B cell (primary cell): ENCODE data around the gene RPL7A. TPM values are rescaled to one million over a fixed set of nuclear protein-coding genes. Genes with fewer than 3 reads are reported as not detected.

Experiments
- ATAC-seq: fragments of 200-7000 bp; cut with Tn5 transposase; one replicate; pipeline ENCODE4 v1.10.0; 2021; ENCODE audit warnings: low read depth, mild to moderate bottlenecking, moderate number of reproducible peaks, moderate library complexity
- CTCF ChIA-PET: fragments of 350-600 bp; sonication (Branson Sonifier 250); formaldehyde crosslinking; loops from one replicate; lab custom pipeline; 2021; ENCODE audit warnings: antibody characterized with exemption, inconsistent platforms; lab: Charles Lee
- POLR2A ChIA-PET: fragments of 350-600 bp; sonication (Branson Sonifier 250); formaldehyde crosslinking; loops from one replicate; lab custom pipeline; 2021; ENCODE audit warnings: antibody characterized with exemption; lab: Charles Lee
- DNase-seq: peaks from one replicate; pipeline ENCODE4 v3.0.0; 2013
- H2AFZ ChIP-seq: 2 replicates; pipeline ENCODE4 v1.6.1; 2012; ENCODE audit warnings: mild to moderate bottlenecking, low read depth, low read length; ENCODE audit not compliant: insufficient read depth, poor library complexity, severe bottlenecking
- H3K27ac ChIP-seq, 2 donors: 1 replicate in 1 of 2; 2 replicates in 1 of 2; pipeline ENCODE4 v1.5.1; 2012 to 2013; ENCODE audit warnings: low read length in 2 of 2, mild to moderate bottlenecking in 2 of 2, moderate library complexity in 1 of 2
- H3K27me3 ChIP-seq, 4 experiments: fragments of 200-600 bp in 1 of 4; sonication (generic) in 1 of 4; replicated peaks in 1 of 4; 1 replicate in 2 of 4; 2 replicates in 2 of 4; pipeline versions ENCODE4 v1.6.1 to v1.7.0; 2013 to 2016; ENCODE audit warnings: low read length in 3 of 4, mild to moderate bottlenecking in 2 of 4, mixed read lengths in 1 of 4, moderate library complexity in 1 of 4; ENCODE audit not compliant: insufficient read depth in 4 of 4, control insufficient read depth in 3 of 4; ENCODE audit errors: control extremely low read depth in 1 of 4
- H3K36me3 ChIP-seq, 2 experiments: replicated peaks in 1 of 2; 1 replicate in 1 of 2; 2 replicates in 1 of 2; pipeline versions ENCODE4 v1.6.1 to v1.7.1; 2013; ENCODE audit warnings: low read length in 1 of 2; ENCODE audit not compliant: insufficient read depth in 2 of 2, control insufficient read depth in 1 of 2; ENCODE audit errors: control extremely low read depth in 1 of 2, extremely low read depth in 1 of 2
- H3K4me1 ChIP-seq, 2 donors: fragments of 200-600 bp in 1 of 2; sonication (generic) in 1 of 2; 1 replicate in 1 of 2; 2 replicates in 1 of 2; pipeline versions ENCODE4 v1.5.1 to v1.6.1; 2013 to 2017; ENCODE audit warnings: low read length in 2 of 2; ENCODE audit not compliant: control insufficient read depth in 2 of 2, insufficient read depth in 2 of 2
- H3K4me2 ChIP-seq: replicated peaks from 2 replicates; pipeline ENCODE3; 2012; ENCODE audit warnings: mild to moderate bottlenecking, low read depth, low read length; ENCODE audit not compliant: poor library complexity, severe bottlenecking
- H3K4me3 ChIP-seq, 5 experiments: fragments of 200-600 bp in 1 of 5; sonication (generic) in 1 of 5; 1 replicate in 3 of 5; 2 replicates in 2 of 5; pipeline versions ENCODE4 v1.5.1 to v1.7.0; 2011 to 2016; ENCODE audit warnings: low read length in 4 of 5, mild to moderate bottlenecking in 4 of 5, low read depth in 2 of 5, control low read depth in 1 of 5, moderate library complexity in 1 of 5; ENCODE audit not compliant: insufficient read depth in 1 of 5; ENCODE audit errors: control extremely low read depth in 1 of 5, extremely low read depth in 1 of 5
- H3K79me2 ChIP-seq: fragments of 200-600 bp; sonication (generic); one replicate; pipeline ENCODE4 v1.6.0; 2016; ENCODE audit warnings: low read length; ENCODE audit not compliant: control insufficient read depth, insufficient read depth
- H3K9ac ChIP-seq: fragments of 200-600 bp; sonication (generic); 2 replicates; pipeline ENCODE4 v1.6.1; 2017; ENCODE audit warnings: mild to moderate bottlenecking, low read length, moderate library complexity
- H3K9me3 ChIP-seq, 3 donors: one replicate each; pipeline versions ENCODE4 v1.6.1 to v1.7.1; 2013; ENCODE audit warnings: low read length in 2 of 3; ENCODE audit not compliant: control insufficient read depth in 2 of 3, insufficient read depth in 1 of 3; ENCODE audit errors: control extremely low read depth in 1 of 3
- H4K20me1 ChIP-seq: 2 replicates; pipeline ENCODE4 v1.6.0; 2012; ENCODE audit warnings: mild to moderate bottlenecking, low read length; ENCODE audit not compliant: insufficient read depth, control insufficient read depth, poor library complexity, severe bottlenecking
- H3K27ac Mint-ChIP-seq: one replicate; pipeline ENCODE4 v1.8.0; 2021; ENCODE audit warnings: mixed read lengths
- H3K27me3 Mint-ChIP-seq: one replicate; pipeline ENCODE4 v1.8.0; 2021; ENCODE audit warnings: mixed read lengths
- H3K4me1 Mint-ChIP-seq: one replicate; pipeline ENCODE4 v1.8.0; 2021; ENCODE audit warnings: mixed read lengths
- H3K4me3 Mint-ChIP-seq: one replicate; pipeline ENCODE4 v1.8.0; 2021; ENCODE audit warnings: mixed read lengths
- H3K9me3 Mint-ChIP-seq: one replicate; pipeline ENCODE4 v1.8.0; 2022; ENCODE audit warnings: mixed read lengths; ENCODE audit not compliant: insufficient read depth
- EZH2 ChIP-seq: IDR thresholded peaks from 2 replicates; pipeline ENCODE4 v1.6.1; 2012; ENCODE audit warnings: borderline replicate concordance, low read depth, mild to moderate bottlenecking, moderate library complexity, low read length; ENCODE audit not compliant: insufficient read depth, poor library complexity, severe bottlenecking
- WGBS: methylation state at CpG from one replicate; pipeline ENCODE4 v1.1.5; 2013; ENCODE audit warnings: missing lambda C conversion rate; ENCODE audit not compliant: insufficient coverage; 5-methylcytosine and 5-hydroxymethylcytosine counted together
- intact Hi-C: fragments of 100-400 bp; cut with micrococcal nuclease; formaldehyde crosslinking; loops from one replicate; pipeline ENCODE4 v1.10.0; 2022
- polyA plus RNA-seq: library from polyadenylated mRNA; depleted of rRNA; stranded (reverse); fragments of >200 nt; gene quantifications from 2 replicates; pipeline ENCODE4 v1.2.3, GENCODE V29; 2012
- small RNA-seq: library from RNA; depleted of rRNA; stranded (forward); fragments of <200 nt; gene quantifications from one replicate; pipeline ENCODE3, GENCODE V24; 2012; ENCODE audit warnings: low replicate concordance, low read depth; ENCODE audit not compliant: insufficient read length
- total RNA-seq, 2 donors: library from RNA; stranded (reverse); fragments of 120-200 nt in 1 of 2; gene quantifications; 1 replicate in 1 of 2; 2 replicates in 1 of 2; pipeline versions ENCODE4 v1.2.3 to v1.2.4, GENCODE V29; 2013 to 2022
- TF ChIP-seq, protein P1 (sequence below): fragments of 200-600 bp; IDR thresholded peaks from one replicate; pipeline ENCODE4 v1.8.0; 2022; ENCODE audit warnings: antibody characterized with exemption, mild to moderate bottlenecking

The RPL7A gene
- total and polyA plus RNA-seq, 2 donors (not counting 1 experiment from before 2014, with no cell fraction given), result 2,407 to 3,937 TPM

DNA sequence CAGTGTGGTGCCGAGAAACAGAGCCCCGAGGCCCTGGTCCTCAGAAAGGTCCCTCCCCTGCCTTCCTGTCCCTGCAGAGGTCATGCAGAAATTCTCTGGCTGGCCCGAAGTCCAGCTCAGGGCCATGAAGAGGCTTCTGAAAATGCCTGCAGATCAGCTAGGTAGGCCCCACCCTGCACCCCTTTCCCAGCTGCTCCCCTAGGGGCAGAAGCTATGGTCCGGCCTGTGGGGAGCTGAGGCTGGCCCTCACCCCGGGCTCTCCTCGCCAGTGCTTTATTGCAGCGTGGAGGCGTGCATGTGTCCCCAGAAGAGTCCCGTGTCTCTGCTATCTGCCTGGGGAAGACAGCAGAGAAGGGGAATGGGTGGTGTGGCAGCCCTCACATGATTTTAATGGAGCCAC lies 49.9 kb downstream of the RPL7A start:
- Mint-ChIP-seq H3K9me3 (no peaks in the 10 kb centered on the region), H3K4me3 (no peak overlapping the region), H3K27ac (no peak overlapping the region), H3K4me1 (no peaks in the 10 kb centered on the region), H3K27me3 (no peaks in the 10 kb centered on the region)
- 85% methylated on average over 3 of the region's 9 CpGs for WGBS
- H2AFZ ChIP-seq, result no peak overlapping the region
- DNase-seq (no peak), ATAC-seq (no peak)
- H3K4me3 ChIP-seq, result no peak overlapping the region
- no peak overlapping the region for H3K4me2 ChIP-seq
- H3K9me3 ChIP-seq, result no peaks in the 10 kb centered on the region
- H3K79me2 ChIP-seq, result no peaks in the 10 kb centered on the region
- peaks cover 0 to 3% of the 10 kb centered on the region in 2 experiments for H3K36me3 ChIP-seq
- no peaks in the 10 kb centered on the region for H3K27me3 ChIP-seq
- no peak overlapping the region for H3K27ac ChIP-seq
- H3K4me1 ChIP-seq, result no peaks in the 10 kb centered on the region
- ChIA-PET CTCF (interaction anchor here (0.5 kb wide), 1 partner anchor 111 kb away, joined by 5 read pairs; no protein-coding TSS in a partner anchor), POLR2A (no interaction called here)
- H4K20me1 ChIP-seq, result no peaks in the 10 kb centered on the region
- intact Hi-C loops, result no loop called here
- no peak overlapping the region for H3K9ac ChIP-seq
- TF ChIP-seq, protein P1, sequence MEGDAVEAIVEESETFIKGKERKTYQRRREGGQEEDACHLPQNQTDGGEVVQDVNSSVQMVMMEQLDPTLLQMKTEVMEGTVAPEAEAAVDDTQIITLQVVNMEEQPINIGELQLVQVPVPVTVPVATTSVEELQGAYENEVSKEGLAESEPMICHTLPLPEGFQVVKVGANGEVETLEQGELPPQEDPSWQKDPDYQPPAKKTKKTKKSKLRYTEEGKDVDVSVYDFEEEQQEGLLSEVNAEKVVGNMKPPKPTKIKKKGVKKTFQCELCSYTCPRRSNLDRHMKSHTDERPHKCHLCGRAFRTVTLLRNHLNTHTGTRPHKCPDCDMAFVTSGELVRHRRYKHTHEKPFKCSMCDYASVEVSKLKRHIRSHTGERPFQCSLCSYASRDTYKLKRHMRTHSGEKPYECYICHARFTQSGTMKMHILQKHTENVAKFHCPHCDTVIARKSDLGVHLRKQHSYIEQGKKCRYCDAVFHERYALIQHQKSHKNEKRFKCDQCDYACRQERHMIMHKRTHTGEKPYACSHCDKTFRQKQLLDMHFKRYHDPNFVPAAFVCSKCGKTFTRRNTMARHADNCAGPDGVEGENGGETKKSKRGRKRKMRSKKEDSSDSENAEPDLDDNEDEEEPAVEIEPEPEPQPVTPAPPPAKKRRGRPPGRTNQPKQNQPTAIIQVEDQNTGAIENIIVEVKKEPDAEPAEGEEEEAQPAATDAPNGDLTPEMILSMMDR, result no peak
- no peak for TF ChIP-seq EZH2

DNA sequence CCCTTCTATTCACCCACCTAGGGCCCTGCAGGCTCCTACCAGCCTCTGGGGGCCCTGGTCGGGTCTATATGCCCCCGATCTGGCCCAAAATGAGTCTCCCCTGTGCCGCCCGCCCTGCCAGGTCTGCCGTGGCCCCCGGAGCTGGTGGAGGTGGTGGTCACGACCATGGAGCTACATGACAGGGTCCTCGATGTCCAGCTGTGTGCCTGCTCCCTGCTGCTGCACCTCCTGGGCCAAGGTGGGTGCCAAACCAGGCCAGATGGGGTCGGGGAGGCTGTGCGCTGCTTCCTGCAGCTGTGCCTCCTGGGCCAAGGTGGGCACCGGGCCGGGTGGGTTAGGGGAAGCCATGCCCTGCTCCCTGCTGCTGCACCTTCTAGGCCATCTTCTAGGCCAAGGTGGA lies 52.3 kb downstream of the RPL7A start:
- WGBS, result 92% methylated on average over 12 of the region's 12 CpGs
- DNase-seq, result no peak
- ChIA-PET POLR2A (interaction anchor here (0.6 to 0.7 kb wide), 2 partner anchors 11 to 334 kb away, joined by 3 to 4 read pairs; no protein-coding TSS in a partner anchor), CTCF (interaction anchor here (0.5 to 1.3 kb wide), 6 partner anchors 19 to 213 kb away, joined by 3 to 5 read pairs (median 4); no protein-coding TSS in a partner anchor)
- H2AFZ ChIP-seq, result no peak overlapping the region
- no peak overlapping the region for H3K9ac ChIP-seq
- H3K4me2 ChIP-seq, result no peak overlapping the region
- TF ChIP-seq EZH2, result no peak
- Mint-ChIP-seq H3K4me1 (no peaks in the 10 kb centered on the region), H3K9me3 (no peaks in the 10 kb centered on the region), H3K4me3 (no peak overlapping the region), H3K27me3 (no peaks in the 10 kb centered on the region), H3K27ac (no peak overlapping the region)
- H3K36me3 ChIP-seq, result peaks cover 0 to 12% of the 10 kb centered on the region in 2 experiments
- H3K79me2 ChIP-seq, result no peaks in the 10 kb centered on the region
- H3K27me3 ChIP-seq, result no peaks in the 10 kb centered on the region
- H3K9me3 ChIP-seq, result no peaks in the 10 kb centered on the region
- no peak overlapping the region for H3K27ac ChIP-seq
- peaks cover 23% of the 10 kb centered on the region for H4K20me1 ChIP-seq
- no peak overlapping the region for H3K4me3 ChIP-seq
- no peaks in the 10 kb centered on the region for H3K4me1 ChIP-seq
- intact Hi-C loops, result no loop called here
- ATAC-seq, result no peak

Small RNA genes lying within 50 kb of the gene (small RNA-seq; reads per million reads assigned to genes)
- gene RF00019 (not detected), gene SNORD24 (not detected), gene SNORD36A (not detected), gene SNORD36B (not detected), gene SNORD36C (not detected)

Other genes with a start within 250 kb of the RPL7A start
- gene RALGDS, start 227.0 kb upstream of the RPL7A start, total RNA-seq, result 55.7 and 62.4 TPM in 2 replicates
- gene RALGDS, start 227.0 kb upstream of the RPL7A start, polyA plus RNA-seq, result 87.9 and 88.0 TPM in 2 replicates
- gene GBGT1, start 184.3 kb upstream of the RPL7A start, total RNA-seq, result 52.7 and 57.9 TPM in 2 replicates
- 15.2 and 19.6 TPM in 2 replicates for gene GBGT1, start 184.3 kb upstream of the RPL7A start, polyA plus RNA-seq
- gene OBP2B, start 139.0 kb upstream of the RPL7A start, total RNA-seq, result not detected in 2 replicates
- not detected in 2 replicates for gene OBP2B, start 139.0 kb upstream of the RPL7A start, polyA plus RNA-seq
- gene ABO, start 73.0 kb upstream of the RPL7A start, total RNA-seq, result not detected in 2 replicates
- not detected in 2 replicates for gene ABO, start 73.0 kb upstream of the RPL7A start, polyA plus RNA-seq
- 24.8 and 25.9 TPM in 2 replicates for gene SURF6, start 12.0 kb upstream of the RPL7A start, total RNA-seq
- 14.7 and 24.4 TPM in 2 replicates for gene SURF6, start 12.0 kb upstream of the RPL7A start, polyA plus RNA-seq
- 50.4 and 56.9 TPM in 2 replicates for gene MED22, start 87 bp upstream of the RPL7A start, total RNA-seq
- gene MED22, start 87 bp upstream of the RPL7A start, polyA plus RNA-seq, result 33.9 and 44.9 TPM in 2 replicates
- gene SURF1, start 8.3 kb downstream of the RPL7A start, total RNA-seq, result 44.1 and 56.2 TPM in 2 replicates
- 46.7 and 54.5 TPM in 2 replicates for gene SURF1, start 8.3 kb downstream of the RPL7A start, polyA plus RNA-seq
- 16.9 and 17.1 TPM in 2 replicates for gene SURF2, start 8.3 kb downstream of the RPL7A start, total RNA-seq
- gene SURF2, start 8.3 kb downstream of the RPL7A start, polyA plus RNA-seq, result 14.0 and 17.3 TPM in 2 replicates
- gene SURF4, start 27.8 kb downstream of the RPL7A start, total RNA-seq, result 43.8 and 44.1 TPM in 2 replicates
- gene SURF4, start 27.8 kb downstream of the RPL7A start, polyA plus RNA-seq, result 34.7 and 44.9 TPM in 2 replicates
- 1.1 and 2.7 TPM in 2 replicates for gene STKLD1, start 28.1 kb downstream of the RPL7A start, total RNA-seq
- 0.18 and 0.79 TPM in 2 replicates for gene STKLD1, start 28.1 kb downstream of the RPL7A start, polyA plus RNA-seq
- 37.1 and 39.9 TPM in 2 replicates for gene REXO4, start 69.8 kb downstream of the RPL7A start, total RNA-seq
- gene REXO4, start 69.8 kb downstream of the RPL7A start, polyA plus RNA-seq, result 22.2 and 25.0 TPM in 2 replicates
- gene ADAMTS13, start 74.1 kb downstream of the RPL7A start, total RNA-seq, result 2.5 and 3.3 TPM in 2 replicates
- 4.9 and 5.7 TPM in 2 replicates for gene ADAMTS13, start 74.1 kb downstream of the RPL7A start, polyA plus RNA-seq
- 31.1 and 37.1 TPM in 2 replicates for gene CACFD1, start 111.8 kb downstream of the RPL7A start, total RNA-seq
- 19.6 and 27.4 TPM in 2 replicates for gene CACFD1, start 111.8 kb downstream of the RPL7A start, polyA plus RNA-seq
- 47.0 and 51.8 TPM in 2 replicates for gene SLC2A6, start 130.9 kb downstream of the RPL7A start, total RNA-seq
- gene SLC2A6, start 130.9 kb downstream of the RPL7A start, polyA plus RNA-seq, result 85.2 and 108 TPM in 2 replicates
- gene MYMK, start 176.7 kb downstream of the RPL7A start, total RNA-seq, result not detected in 2 replicates
- not detected in 2 replicates for gene MYMK, start 176.7 kb downstream of the RPL7A start, polyA plus RNA-seq
- not detected in 2 replicates for gene ADAMTSL2, start 186.5 kb downstream of the RPL7A start, total RNA-seq
- gene ADAMTSL2, start 186.5 kb downstream of the RPL7A start, polyA plus RNA-seq, result 0.03 TPM in 1 of 2 replicates, not detected in the other